PFSK-1 (cell line): Measurements from ENCODE around the gene C10orf143.

Experiments used
- FOXP2 ChIP-seq: optimal IDR thresholded peaks from 2 replicates; pipeline ENCODE3; 2011; ENCODE audit warnings: borderline replicate concordance, control low read depth, inconsistent platforms; ENCODE audit not compliant: insufficient read depth; ENCODE audit errors: extremely low read length, extremely low read depth
- POLR2AphosphoS5 ChIP-seq: IDR thresholded peaks from 2 replicates; pipeline ENCODE4 v1.6.1; 2012; ENCODE audit warnings: low read depth, mild to moderate bottlenecking, control low read depth, low read length, moderate library complexity
- SIN3A ChIP-seq: IDR thresholded peaks from 2 replicates; pipeline ENCODE4 v1.6.1; 2012; ENCODE audit warnings: mild to moderate bottlenecking, low read length, moderate library complexity, borderline replicate concordance; ENCODE audit not compliant: insufficient read depth
- TAF1 ChIP-seq: IDR thresholded peaks from 2 replicates; pipeline ENCODE4 v1.6.1; 2012; ENCODE audit warnings: low read length, control low read depth, borderline replicate concordance; ENCODE audit not compliant: insufficient read depth
- TF ChIP-seq, protein P1 (sequence below), 2 experiments: IDR thresholded peaks; 2 replicates each; pipeline versions ENCODE4 v1.6.1 to v1.8.0; 2011 to 2012; ENCODE audit warnings: low read depth in 2 of 2, low read length in 2 of 2, control low read depth in 1 of 2, inconsistent platforms in 1 of 2, mild to moderate bottlenecking in 1 of 2, moderate library complexity in 1 of 2; ENCODE audit not compliant: insufficient read depth in 1 of 2

DNA sequence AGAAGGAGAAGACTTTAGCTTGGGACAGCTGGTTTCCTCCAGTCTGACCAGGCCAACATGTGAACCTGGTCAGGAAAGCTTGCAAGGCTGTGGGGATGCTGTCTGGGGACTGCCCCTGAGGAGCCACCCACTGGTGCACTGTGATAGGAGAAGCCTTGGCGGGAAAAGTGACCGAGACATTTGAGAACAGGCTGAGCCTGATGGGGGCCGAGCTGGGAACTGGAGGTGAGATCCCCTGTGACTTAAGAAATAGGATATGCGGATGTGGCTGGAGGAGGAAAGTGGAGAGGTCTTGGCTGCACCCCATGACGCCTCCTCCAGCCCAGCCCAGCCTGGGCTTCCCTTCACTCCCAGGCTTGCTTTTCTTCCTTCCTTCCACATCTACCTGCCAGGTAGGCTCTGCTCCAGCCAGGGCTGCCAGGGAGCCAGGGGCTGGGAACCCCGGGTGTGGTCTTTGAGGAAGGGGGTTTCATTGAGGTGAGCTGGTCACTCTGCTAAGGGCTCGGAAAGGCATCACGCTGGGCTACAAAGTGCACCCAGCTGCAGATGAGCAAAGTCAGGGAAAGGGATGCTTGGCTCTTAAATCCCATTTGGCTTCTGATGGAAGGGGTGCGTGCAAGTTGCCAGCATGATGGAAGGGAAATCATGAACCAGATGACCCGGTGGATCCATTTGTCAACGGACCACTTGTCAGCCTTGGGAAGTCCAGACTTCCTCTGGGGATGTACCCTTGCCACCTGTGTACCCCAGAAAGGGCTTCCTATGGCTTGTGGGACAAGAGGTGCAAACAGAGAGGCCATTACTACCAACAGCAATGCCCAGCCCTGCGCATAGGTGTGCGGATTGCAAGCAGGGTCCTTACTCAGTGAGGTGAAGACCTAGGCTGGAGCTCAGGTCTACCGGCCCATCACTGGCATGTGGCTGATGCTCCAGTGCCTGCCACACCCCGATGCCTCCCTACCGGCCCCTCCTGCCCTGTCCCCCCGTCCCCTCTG lies 66.3 kb downstream of the C10orf143 start:
- no peak for TF ChIP-seq TAF1
- TF ChIP-seq, protein P1, sequence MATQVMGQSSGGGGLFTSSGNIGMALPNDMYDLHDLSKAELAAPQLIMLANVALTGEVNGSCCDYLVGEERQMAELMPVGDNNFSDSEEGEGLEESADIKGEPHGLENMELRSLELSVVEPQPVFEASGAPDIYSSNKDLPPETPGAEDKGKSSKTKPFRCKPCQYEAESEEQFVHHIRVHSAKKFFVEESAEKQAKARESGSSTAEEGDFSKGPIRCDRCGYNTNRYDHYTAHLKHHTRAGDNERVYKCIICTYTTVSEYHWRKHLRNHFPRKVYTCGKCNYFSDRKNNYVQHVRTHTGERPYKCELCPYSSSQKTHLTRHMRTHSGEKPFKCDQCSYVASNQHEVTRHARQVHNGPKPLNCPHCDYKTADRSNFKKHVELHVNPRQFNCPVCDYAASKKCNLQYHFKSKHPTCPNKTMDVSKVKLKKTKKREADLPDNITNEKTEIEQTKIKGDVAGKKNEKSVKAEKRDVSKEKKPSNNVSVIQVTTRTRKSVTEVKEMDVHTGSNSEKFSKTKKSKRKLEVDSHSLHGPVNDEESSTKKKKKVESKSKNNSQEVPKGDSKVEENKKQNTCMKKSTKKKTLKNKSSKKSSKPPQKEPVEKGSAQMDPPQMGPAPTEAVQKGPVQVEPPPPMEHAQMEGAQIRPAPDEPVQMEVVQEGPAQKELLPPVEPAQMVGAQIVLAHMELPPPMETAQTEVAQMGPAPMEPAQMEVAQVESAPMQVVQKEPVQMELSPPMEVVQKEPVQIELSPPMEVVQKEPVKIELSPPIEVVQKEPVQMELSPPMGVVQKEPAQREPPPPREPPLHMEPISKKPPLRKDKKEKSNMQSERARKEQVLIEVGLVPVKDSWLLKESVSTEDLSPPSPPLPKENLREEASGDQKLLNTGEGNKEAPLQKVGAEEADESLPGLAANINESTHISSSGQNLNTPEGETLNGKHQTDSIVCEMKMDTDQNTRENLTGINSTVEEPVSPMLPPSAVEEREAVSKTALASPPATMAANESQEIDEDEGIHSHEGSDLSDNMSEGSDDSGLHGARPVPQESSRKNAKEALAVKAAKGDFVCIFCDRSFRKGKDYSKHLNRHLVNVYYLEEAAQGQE (IDR thresholded peaks at IDR 0.05; ENCODE audit: insufficient read depth in 1 of 2, low read depth in 2 of 2, low read length in 2 of 2) = no peak
- no peak for TF ChIP-seq POLR2AphosphoS5
- no peak for TF ChIP-seq SIN3A
- no peak for TF ChIP-seq FOXP2
